ENCODE measurements around the gene AFF3.
"Not testable (repeated sequence)": the region's sequence is repeated elsewhere in the genome, so short reads cannot be mapped to it uniquely, and the experiment has no call there.

Gene AFF3

DNA sequence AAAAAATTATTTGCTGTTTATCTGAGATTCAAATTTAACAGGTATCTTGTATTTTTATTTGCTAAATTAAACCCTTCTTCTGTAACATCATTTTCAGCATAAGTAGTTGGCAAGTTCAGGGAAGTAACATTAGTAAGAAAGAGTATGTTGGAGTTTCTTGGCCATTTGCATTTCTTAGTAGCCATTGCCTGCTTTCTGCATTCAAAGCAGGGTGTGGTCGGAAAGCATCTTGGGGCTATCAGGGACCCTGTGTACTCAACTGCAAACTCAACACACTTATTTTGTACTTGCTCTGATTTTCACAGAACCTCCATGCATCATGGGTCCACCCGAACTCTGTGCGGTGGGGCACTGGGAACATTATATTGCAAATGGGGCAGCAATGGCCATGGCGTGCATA lies 622.2 kb downstream of the AFF3 start:
- no peak for DNase-seq (ENCODE audit: low read depth)
- TF ChIP-seq, protein P1, sequence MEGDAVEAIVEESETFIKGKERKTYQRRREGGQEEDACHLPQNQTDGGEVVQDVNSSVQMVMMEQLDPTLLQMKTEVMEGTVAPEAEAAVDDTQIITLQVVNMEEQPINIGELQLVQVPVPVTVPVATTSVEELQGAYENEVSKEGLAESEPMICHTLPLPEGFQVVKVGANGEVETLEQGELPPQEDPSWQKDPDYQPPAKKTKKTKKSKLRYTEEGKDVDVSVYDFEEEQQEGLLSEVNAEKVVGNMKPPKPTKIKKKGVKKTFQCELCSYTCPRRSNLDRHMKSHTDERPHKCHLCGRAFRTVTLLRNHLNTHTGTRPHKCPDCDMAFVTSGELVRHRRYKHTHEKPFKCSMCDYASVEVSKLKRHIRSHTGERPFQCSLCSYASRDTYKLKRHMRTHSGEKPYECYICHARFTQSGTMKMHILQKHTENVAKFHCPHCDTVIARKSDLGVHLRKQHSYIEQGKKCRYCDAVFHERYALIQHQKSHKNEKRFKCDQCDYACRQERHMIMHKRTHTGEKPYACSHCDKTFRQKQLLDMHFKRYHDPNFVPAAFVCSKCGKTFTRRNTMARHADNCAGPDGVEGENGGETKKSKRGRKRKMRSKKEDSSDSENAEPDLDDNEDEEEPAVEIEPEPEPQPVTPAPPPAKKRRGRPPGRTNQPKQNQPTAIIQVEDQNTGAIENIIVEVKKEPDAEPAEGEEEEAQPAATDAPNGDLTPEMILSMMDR (IDR thresholded peaks at IDR 0.05; ENCODE audit: insufficient read depth, low read depth, low read length, missing control alignments): no peak
- no peak overlapping the region for H3K4me3 ChIP-seq (ENCODE audit: low read depth, low read length)

DNA sequence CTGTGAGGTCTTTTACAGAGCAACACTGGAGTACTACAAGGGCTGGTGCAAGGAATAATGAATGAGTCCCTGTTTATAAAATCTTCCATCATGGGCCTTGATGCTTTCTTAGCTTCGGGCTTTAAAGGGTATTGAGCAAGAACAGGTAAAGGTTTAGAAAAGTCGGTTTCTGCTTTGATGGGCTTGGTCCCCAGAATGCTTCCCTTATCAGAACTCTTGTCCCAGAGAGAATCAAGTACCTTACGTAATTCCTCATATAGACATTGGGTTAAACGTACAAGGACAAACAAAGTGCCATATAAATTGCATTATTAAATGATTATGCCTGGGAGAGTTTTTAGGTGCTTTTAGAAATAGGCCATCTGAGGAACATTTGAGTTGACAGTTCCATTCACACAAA lies 628.0 kb downstream of the AFF3 start:
- TF ChIP-seq, protein P1 (IDR thresholded peaks at IDR 0.05; ENCODE audit: insufficient read depth, low read depth, low read length, missing control alignments): no peak
- no peak overlapping the region for H3K4me3 ChIP-seq (ENCODE audit: low read depth, low read length)
- DNase-seq (ENCODE audit: low read depth): no peak

DNA sequence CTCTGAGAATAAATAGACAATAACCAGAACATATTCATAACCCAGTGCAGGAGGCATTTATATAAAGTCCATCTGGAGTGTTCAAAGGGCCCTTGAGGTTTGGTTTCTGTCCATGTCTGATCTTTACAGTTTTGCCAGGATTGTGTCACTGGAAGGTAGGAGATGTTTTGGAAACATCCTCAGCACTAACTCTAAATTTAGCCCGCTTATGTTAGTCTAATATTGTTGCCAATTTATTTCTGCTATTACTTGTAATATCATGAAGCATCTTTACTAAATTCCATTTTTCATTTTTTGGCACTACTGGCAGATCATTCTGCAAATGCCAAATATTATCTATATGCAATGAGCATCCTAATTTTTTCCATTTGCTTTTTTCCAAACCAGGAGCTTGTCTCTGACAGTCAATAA lies 630.2 kb downstream of the AFF3 start:
- TF ChIP-seq, protein P1 (IDR thresholded peaks at IDR 0.05; ENCODE audit: insufficient read depth, low read depth, low read length, missing control alignments): no peak
- DNase-seq (ENCODE audit: low read depth): no peak
- H3K4me3 ChIP-seq (ENCODE audit: low read depth, low read length): no peak overlapping the region

DNA sequence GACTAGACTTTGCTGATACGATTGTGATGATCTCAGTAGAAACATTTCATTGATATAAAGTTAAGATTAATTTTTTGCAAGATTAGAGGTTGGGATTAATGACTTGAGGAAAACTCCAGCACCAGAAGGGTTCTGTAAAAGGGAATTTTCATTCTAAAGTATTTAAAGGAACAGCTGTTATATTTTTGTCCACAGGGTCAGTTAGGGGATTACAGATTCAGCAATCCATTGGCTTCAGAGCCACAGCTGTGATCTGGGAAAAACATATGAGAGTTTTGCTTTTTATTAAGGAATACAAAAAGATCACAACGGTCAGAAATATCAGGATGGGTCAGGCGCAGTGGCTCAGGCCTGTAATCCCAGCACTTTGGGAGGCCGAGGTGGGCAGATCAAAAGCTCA lies 633.0 kb downstream of the AFF3 start:
- TF ChIP-seq, protein P1 (IDR thresholded peaks at IDR 0.05; ENCODE audit: insufficient read depth, low read depth, low read length, missing control alignments): no peak
- no peak for DNase-seq (ENCODE audit: low read depth)
- no peak overlapping the region for H3K4me3 ChIP-seq (ENCODE audit: low read depth, low read length)

DNA sequence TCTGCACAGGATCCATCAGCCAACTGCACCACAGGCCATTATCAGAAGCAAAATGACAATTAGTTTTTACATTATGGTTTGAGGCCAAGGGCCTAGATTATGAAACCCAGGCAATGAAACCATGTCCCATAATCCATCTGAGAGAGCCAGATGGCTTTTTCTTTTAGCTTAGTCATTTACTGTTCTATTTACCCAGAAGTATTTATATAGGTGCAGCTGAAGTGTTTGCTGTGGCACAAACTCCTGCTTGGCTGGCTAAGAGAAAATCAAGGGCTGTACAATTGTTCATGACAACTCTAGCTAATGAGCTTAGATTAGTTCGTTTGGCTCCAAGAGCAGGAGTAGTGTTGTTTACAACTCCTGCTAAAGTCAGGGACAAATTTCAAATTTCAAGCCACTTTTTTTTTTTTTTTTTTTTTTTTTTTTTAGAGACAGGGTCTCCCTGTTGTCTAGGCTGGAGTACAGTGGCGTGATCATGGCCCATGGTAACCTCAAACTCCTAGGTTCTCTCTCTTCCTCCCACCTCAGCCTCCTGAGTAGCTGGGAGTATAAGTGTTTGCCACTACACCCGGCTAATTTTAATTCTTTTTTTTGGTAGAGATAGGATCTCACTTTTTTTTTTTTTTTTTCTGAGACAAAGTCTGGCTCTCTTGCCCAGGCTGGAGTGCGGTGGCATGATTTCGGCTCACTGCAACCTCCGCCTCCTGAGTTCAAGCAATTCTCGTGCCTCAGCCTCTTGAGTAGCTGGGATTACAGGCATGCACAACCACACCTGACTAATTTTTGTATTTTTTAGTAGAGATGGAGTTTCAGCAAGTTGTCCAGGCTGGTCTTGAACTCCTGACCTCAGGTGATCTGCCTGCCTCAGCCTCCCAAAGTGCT lies 634.2 kb downstream of the AFF3 start:
- TF ChIP-seq, protein P1 (IDR thresholded peaks at IDR 0.05; ENCODE audit: insufficient read depth, low read depth, low read length, missing control alignments): no peak
- H3K4me3 ChIP-seq (ENCODE audit: low read depth, low read length): no peak overlapping the region
- no peak for DNase-seq (ENCODE audit: low read depth)

DNA sequence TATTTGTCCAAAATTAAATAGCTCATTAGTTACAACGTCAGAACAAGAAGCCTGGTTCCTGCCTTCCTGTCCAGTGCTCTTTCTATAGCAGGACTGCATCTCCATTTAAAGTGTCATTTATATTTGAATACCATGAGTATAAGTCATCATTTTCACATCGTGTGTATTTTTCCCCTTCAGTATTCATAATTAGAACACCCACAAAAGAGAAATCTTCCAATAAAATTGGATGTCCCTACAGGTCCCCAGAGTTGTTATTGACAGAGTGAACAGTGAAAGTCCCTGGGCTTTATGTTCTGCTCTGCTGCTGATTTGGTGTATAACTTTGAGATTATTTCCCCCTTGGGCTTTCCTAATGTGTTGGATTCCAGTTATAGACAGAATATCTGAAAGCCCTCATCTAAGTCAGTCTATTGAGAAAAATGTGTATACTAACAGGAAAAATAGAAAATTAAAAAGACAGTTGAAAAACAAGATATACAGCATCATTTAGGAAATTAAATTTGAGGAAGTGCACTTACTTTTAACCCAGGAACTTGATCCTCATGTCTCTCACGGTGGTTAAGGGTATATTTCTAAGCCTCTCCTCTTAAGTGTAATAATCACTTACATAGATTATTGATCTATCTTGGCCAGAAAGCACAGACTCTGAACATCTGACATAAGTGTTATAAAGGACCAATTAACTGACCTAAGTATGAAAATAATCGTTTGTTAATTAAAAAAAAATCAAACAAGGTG lies 637.4 kb downstream of the AFF3 start:
- DNase-seq (ENCODE audit: low read depth): no peak
- TF ChIP-seq, protein P1 (IDR thresholded peaks at IDR 0.05; ENCODE audit: insufficient read depth, low read depth, low read length, missing control alignments): no peak
- H3K4me3 ChIP-seq (ENCODE audit: low read depth, low read length): no peak overlapping the region

DNA sequence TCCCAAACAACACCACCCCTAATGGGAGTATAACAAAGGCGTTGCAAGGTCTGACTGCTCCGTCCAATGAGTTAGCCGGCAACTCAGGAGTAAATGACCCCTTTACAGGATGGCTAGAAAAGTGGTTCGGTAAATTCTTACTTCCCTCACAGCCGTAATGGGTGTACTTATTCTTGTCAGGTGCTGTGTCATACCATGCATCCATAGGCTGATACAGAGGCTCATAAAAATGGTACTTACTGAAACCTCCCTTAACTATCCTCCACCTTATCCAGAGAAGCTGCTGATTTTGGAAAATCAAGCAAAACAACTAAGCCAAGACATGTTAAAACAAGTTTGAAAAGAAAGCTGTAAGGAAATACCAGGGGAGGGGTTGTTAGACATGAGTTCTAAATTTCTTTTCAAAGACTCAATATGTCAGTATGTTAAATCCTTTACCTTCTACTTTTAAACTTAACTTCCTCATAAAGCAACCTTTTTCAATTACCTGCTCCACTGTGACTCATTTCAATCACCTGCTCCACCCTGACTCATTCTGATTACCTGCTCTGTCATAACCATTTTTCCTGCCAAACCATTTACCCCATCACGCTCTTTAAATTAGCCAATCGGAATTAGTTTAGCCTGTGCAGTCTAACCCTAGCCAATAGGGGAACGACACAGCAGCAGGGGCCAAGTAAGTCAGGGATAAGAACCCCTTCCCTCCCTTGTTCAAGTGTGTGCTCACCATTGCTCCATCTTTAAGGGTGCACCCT lies 638.6 kb downstream of the AFF3 start:
- H3K4me3 ChIP-seq (ENCODE audit: low read depth, low read length); DNase-seq (ENCODE audit: low read depth): not testable (repeated sequence)

Measured in GM12865 (cell line).